Keratinocyte (primary cell): ENCODE data around the gene RPL41.

Source experiments
- EZH2 ChIP-seq: IDR thresholded peaks from one replicate; pipeline ENCODE4 v1.6.1; 2012; ENCODE audit warnings: inconsistent platforms, mild to moderate bottlenecking, low read length, moderate library complexity
- TF ChIP-seq, protein P1 (sequence below), 3 experiments: IDR thresholded peaks in 1 of 3; conservative IDR thresholded peaks in 1 of 3; optimal IDR thresholded peaks in 1 of 3; 2 replicates in 2 of 3; 3 replicates in 1 of 3; pipeline versions ENCODE3 to v1.5.1; 2011; ENCODE audit warnings: low read length in 3 of 3, mild to moderate bottlenecking in 3 of 3, moderate library complexity in 2 of 3, control low read depth in 1 of 3, inconsistent platforms in 1 of 3; ENCODE audit not compliant: insufficient read depth in 2 of 3; ENCODE audit errors: extremely low read depth in 1 of 3

GRCh38 chr12:56116267-56117081 lies at the start of gene RPL41:
- TF ChIP-seq, protein P1, sequence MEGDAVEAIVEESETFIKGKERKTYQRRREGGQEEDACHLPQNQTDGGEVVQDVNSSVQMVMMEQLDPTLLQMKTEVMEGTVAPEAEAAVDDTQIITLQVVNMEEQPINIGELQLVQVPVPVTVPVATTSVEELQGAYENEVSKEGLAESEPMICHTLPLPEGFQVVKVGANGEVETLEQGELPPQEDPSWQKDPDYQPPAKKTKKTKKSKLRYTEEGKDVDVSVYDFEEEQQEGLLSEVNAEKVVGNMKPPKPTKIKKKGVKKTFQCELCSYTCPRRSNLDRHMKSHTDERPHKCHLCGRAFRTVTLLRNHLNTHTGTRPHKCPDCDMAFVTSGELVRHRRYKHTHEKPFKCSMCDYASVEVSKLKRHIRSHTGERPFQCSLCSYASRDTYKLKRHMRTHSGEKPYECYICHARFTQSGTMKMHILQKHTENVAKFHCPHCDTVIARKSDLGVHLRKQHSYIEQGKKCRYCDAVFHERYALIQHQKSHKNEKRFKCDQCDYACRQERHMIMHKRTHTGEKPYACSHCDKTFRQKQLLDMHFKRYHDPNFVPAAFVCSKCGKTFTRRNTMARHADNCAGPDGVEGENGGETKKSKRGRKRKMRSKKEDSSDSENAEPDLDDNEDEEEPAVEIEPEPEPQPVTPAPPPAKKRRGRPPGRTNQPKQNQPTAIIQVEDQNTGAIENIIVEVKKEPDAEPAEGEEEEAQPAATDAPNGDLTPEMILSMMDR (optimal IDR thresholded peaks at IDR 0.05 in 1 of 3, IDR thresholded peaks at IDR 0.05 in 1 of 3, conservative IDR thresholded peaks at IDR 0.05 in 1 of 3; ENCODE audit: extremely low read depth in 1 of 3, insufficient read depth in 2 of 3, low read length in 3 of 3): no peak
- no peak for TF ChIP-seq EZH2
